Measurements from ENCODE around the gene CHAF1B.
"Not testable (repeated sequence)": the region's sequence is repeated elsewhere in the genome, so short reads cannot be mapped to it uniquely, and the experiment has no call there.

The CHAF1B gene

GRCh38 chr21:36388096-36388495 is 2.9 kb downstream of the CHAF1B start:
- Histone ChIP-seq H2BK120ac (ENCODE audit: low read depth, low read length) (no peak overlapping the region), H3K4me2 (ENCODE audit: insufficient read depth, low read length, poor library complexity, severe bottlenecking) (no peak overlapping the region), H2BK15ac (ENCODE audit: low read length) (no peak overlapping the region), H3K9me3 (replicated peaks in 1 of 2; ENCODE audit: control insufficient read depth in 2 of 2, insufficient read depth in 1 of 2, low read depth in 1 of 2, low read length in 2 of 2) (peaks cover 2% of the 10 kb centered on the region in 2 donors), H3K36me3 (replicated peaks in 1 of 2; ENCODE audit: control insufficient read depth in 2 of 2, insufficient read depth in 2 of 2, low read length in 2 of 2) (peaks cover 19 to 61% of the 10 kb centered on the region in 2 donors), H3K18ac (ENCODE audit: low read length) (no peak overlapping the region), H3K4me3 (ENCODE audit: low read length in 2 of 2) (no peak overlapping the region), H2BK12ac (ENCODE audit: low read length) (no peak overlapping the region), H3K4ac (ENCODE audit: low read length) (no peak overlapping the region), H4K91ac (ENCODE audit: low read depth, low read length, poor library complexity) (no peak overlapping the region), H3K9ac (ENCODE audit: low read depth, low read length, poor library complexity) (no peak overlapping the region), H3K27me3 (ENCODE audit: control insufficient read depth in 3 of 3, insufficient read depth in 3 of 3, low read depth in 1 of 3, low read length in 3 of 3) (no peaks in the 10 kb centered on the region), H2BK5ac (ENCODE audit: low read length) (no peak overlapping the region), H3K14ac (ENCODE audit: low read length) (no peak overlapping the region), H3K79me1 (ENCODE audit: low read depth, low read length) (peaks cover 2% of the 10 kb centered on the region), H3K23ac (ENCODE audit: low read depth, low read length, poor library complexity) (no peak overlapping the region), H3K27ac (replicated peaks; ENCODE audit: low read length) (no peak overlapping the region), H4K8ac (ENCODE audit: low read depth, low read length) (no peak overlapping the region), H2AFZ (ENCODE audit: low read length) (no peak overlapping the region), H3K4me1 (ENCODE audit: control insufficient read depth in 2 of 2, insufficient read depth in 1 of 2, low read depth in 1 of 2, low read length in 2 of 2) (peaks cover 0 to 3% of the 10 kb centered on the region in 2 donors), H2AK5ac (ENCODE audit: low read depth, low read length) (no peak overlapping the region)
- no CpG with 5 or more reads among the region's 6 CpGs for whole genome bisulfite sequencing, 2 donors (ENCODE audit: extremely low coverage in 2 of 2, insufficient read length in 2 of 2, insufficient replicate concordance in 1 of 2)
- DNase-seq (ENCODE audit: low spot score), result no peak

GRCh38 chr21:36388835-36389234 is 3.6 kb downstream of the CHAF1B start:
- no peak overlapping the region for H2BK120ac ChIP-seq (ENCODE audit: low read depth, low read length)
- H3K14ac ChIP-seq (ENCODE audit: low read length), result no peak overlapping the region
- H4K8ac ChIP-seq (ENCODE audit: low read depth, low read length), result no peak overlapping the region
- no peak overlapping the region for H3K9ac ChIP-seq (ENCODE audit: low read depth, low read length, poor library complexity)
- no peak overlapping the region for H3K27ac ChIP-seq (replicated peaks; ENCODE audit: low read length)
- peaks cover 2% of the 10 kb centered on the region for H3K79me1 ChIP-seq (ENCODE audit: low read depth, low read length)
- H3K4me1 ChIP-seq (ENCODE audit: control insufficient read depth in 2 of 2, insufficient read depth in 1 of 2, low read depth in 1 of 2, low read length in 2 of 2), result peaks cover 0 to 3% of the 10 kb centered on the region in 2 donors
- H3K23ac ChIP-seq (ENCODE audit: low read depth, low read length, poor library complexity), result no peak overlapping the region
- no peak overlapping the region for H3K4me3 ChIP-seq (ENCODE audit: low read length in 2 of 2)
- H3K9me3 ChIP-seq (replicated peaks in 1 of 2; ENCODE audit: control insufficient read depth in 2 of 2, insufficient read depth in 1 of 2, low read depth in 1 of 2, low read length in 2 of 2), result peaks cover 2% of the 10 kb centered on the region in 2 donors
- peak overlapping the region; percentile 14 for H3K4me2 ChIP-seq (ENCODE audit: insufficient read depth, low read length, poor library complexity, severe bottlenecking)
- no peak overlapping the region for H4K91ac ChIP-seq (ENCODE audit: low read depth, low read length, poor library complexity)
- H3K27me3 ChIP-seq (ENCODE audit: control insufficient read depth in 3 of 3, insufficient read depth in 3 of 3, low read depth in 1 of 3, low read length in 3 of 3), result no peaks in the 10 kb centered on the region
- WGBS, 2 donors (ENCODE audit: extremely low coverage in 2 of 2, insufficient read length in 2 of 2, insufficient replicate concordance in 1 of 2), result no CpG with 5 or more reads among the region's 10 CpGs
- no peak overlapping the region for H3K18ac ChIP-seq (ENCODE audit: low read length)
- H2BK15ac ChIP-seq (ENCODE audit: low read length), result no peak overlapping the region
- no peak overlapping the region for H3K4ac ChIP-seq (ENCODE audit: low read length)
- DNase-seq (ENCODE audit: low spot score), result no peak
- no peak overlapping the region for H2AK5ac ChIP-seq (ENCODE audit: low read depth, low read length)
- H2AFZ ChIP-seq (ENCODE audit: low read length), result no peak overlapping the region
- H2BK12ac ChIP-seq (ENCODE audit: low read length), result no peak overlapping the region
- no peak overlapping the region for H2BK5ac ChIP-seq (ENCODE audit: low read length)
- peaks cover 19 to 66% of the 10 kb centered on the region in 2 donors for H3K36me3 ChIP-seq (replicated peaks in 1 of 2; ENCODE audit: control insufficient read depth in 2 of 2, insufficient read depth in 2 of 2, low read length in 2 of 2)

GRCh38 chr21:36391649-36392048 is 6.5 kb downstream of the CHAF1B start:
- not testable (repeated sequence) for H2BK12ac ChIP-seq (ENCODE audit: low read length); H4K91ac ChIP-seq (ENCODE audit: low read depth, low read length, poor library complexity); H3K9ac ChIP-seq (ENCODE audit: low read depth, low read length, poor library complexity); H3K27me3 ChIP-seq (ENCODE audit: control insufficient read depth in 3 of 3, insufficient read depth in 3 of 3, low read depth in 1 of 3, low read length in 3 of 3); H3K4ac ChIP-seq (ENCODE audit: low read length); H2BK15ac ChIP-seq (ENCODE audit: low read length); H3K79me1 ChIP-seq (ENCODE audit: low read depth, low read length); H2AFZ ChIP-seq (ENCODE audit: low read length); H3K4me2 ChIP-seq (ENCODE audit: insufficient read depth, low read length, poor library complexity, severe bottlenecking); H2BK120ac ChIP-seq (ENCODE audit: low read depth, low read length); H4K8ac ChIP-seq (ENCODE audit: low read depth, low read length); H3K4me3 ChIP-seq (ENCODE audit: low read length in 2 of 2); H2AK5ac ChIP-seq (ENCODE audit: low read depth, low read length); H2BK5ac ChIP-seq (ENCODE audit: low read length); H3K23ac ChIP-seq (ENCODE audit: low read depth, low read length, poor library complexity); H3K9me3 ChIP-seq (replicated peaks in 1 of 2; ENCODE audit: control insufficient read depth in 2 of 2, insufficient read depth in 1 of 2, low read depth in 1 of 2, low read length in 2 of 2); DNase-seq (ENCODE audit: low spot score); H3K18ac ChIP-seq (ENCODE audit: low read length); H3K27ac ChIP-seq (replicated peaks; ENCODE audit: low read length); H3K14ac ChIP-seq (ENCODE audit: low read length); H3K4me1 ChIP-seq (ENCODE audit: control insufficient read depth in 2 of 2, insufficient read depth in 1 of 2, low read depth in 1 of 2, low read length in 2 of 2)
- peaks cover 28 to 87% of the 10 kb centered on the region in 2 donors for H3K36me3 ChIP-seq (replicated peaks in 1 of 2; ENCODE audit: control insufficient read depth in 2 of 2, insufficient read depth in 2 of 2, low read length in 2 of 2)
- WGBS, 2 donors (ENCODE audit: extremely low coverage in 2 of 2, insufficient read length in 2 of 2, insufficient replicate concordance in 1 of 2), result no CpG with 5 or more reads among the region's 6 CpGs

- Histone ChIP-seq H2BK15ac (ENCODE audit: low read length) (no peak overlapping the region), H2BK120ac (ENCODE audit: low read depth, low read length) (no peak overlapping the region), H3K36me3 (replicated peaks in 1 of 2; ENCODE audit: control insufficient read depth in 2 of 2, insufficient read depth in 2 of 2, low read length in 2 of 2) (peaks cover 27 to 86% of the 10 kb centered on the region in 2 donors), H3K27me3 (ENCODE audit: control insufficient read depth in 3 of 3, insufficient read depth in 3 of 3, low read depth in 1 of 3, low read length in 3 of 3) (no peaks in the 10 kb centered on the region), H3K18ac (ENCODE audit: low read length) (no peak overlapping the region), H3K4me2 (ENCODE audit: insufficient read depth, low read length, poor library complexity, severe bottlenecking) (no peak overlapping the region), H2AFZ (ENCODE audit: low read length) (no peak overlapping the region), H3K4me3 (ENCODE audit: low read length in 2 of 2) (no peak overlapping the region), H3K4me1 (ENCODE audit: control insufficient read depth in 2 of 2, insufficient read depth in 1 of 2, low read depth in 1 of 2, low read length in 2 of 2) (no peaks in the 10 kb centered on the region), H3K79me1 (ENCODE audit: low read depth, low read length) (no peaks in the 10 kb centered on the region), H3K9me3 (replicated peaks in 1 of 2; ENCODE audit: control insufficient read depth in 2 of 2, insufficient read depth in 1 of 2, low read depth in 1 of 2, low read length in 2 of 2) (peaks cover 0 to 2% of the 10 kb centered on the region in 2 donors), H3K4ac (ENCODE audit: low read length) (no peak overlapping the region), H2AK5ac (ENCODE audit: low read depth, low read length) (no peak overlapping the region), H3K27ac (replicated peaks; ENCODE audit: low read length) (no peak overlapping the region), H4K8ac (ENCODE audit: low read depth, low read length) (no peak overlapping the region), H3K23ac (ENCODE audit: low read depth, low read length, poor library complexity) (no peak overlapping the region), H3K9ac (ENCODE audit: low read depth, low read length, poor library complexity) (no peak overlapping the region), H2BK5ac (ENCODE audit: low read length) (no peak overlapping the region), H4K91ac (ENCODE audit: low read depth, low read length, poor library complexity) (no peak overlapping the region), H2BK12ac (ENCODE audit: low read length) (no peak overlapping the region), H3K14ac (ENCODE audit: low read length) (no peak overlapping the region)
- no CpG with 5 or more reads among the region's 6 CpGs for WGBS, 2 donors (ENCODE audit: extremely low coverage in 2 of 2, insufficient read length in 2 of 2, insufficient replicate concordance in 1 of 2)
- DNase-seq (ENCODE audit: low spot score), result no peak
Observed at GRCh38 chr21:36395353-36396111, 10.3 kb downstream of the CHAF1B start.

Measured in neuronal stem cell (in vitro differentiated cells).